Left forelimb (tissue), 1 donor: Measurements from ENCODE around the gene NCBP1.
"Not testable (repeated sequence)": the region's sequence is repeated elsewhere in the genome, so short reads cannot be mapped to it uniquely, and the experiment has no call there.

Experiments used
- DNase-seq: peaks from one replicate; pipeline ENCODE4 v3.0.0-alpha.2; 2018; ENCODE audit warnings: low spot score

Gene NCBP1

GRCh38 chr9:97675655-97676054 is 42.0 kb downstream of the NCBP1 start:
- no peak for DNase-seq

GRCh38 chr9:97682242-97682641 is 48.6 kb downstream of the NCBP1 start:
- no peak for DNase-seq

GRCh38 chr9:97688654-97689053 is 55.0 kb downstream of the NCBP1 start:
- no peak for DNase-seq

- no peak for DNase-seq
Observed at GRCh38 chr9:97689401-97690180, 56.0 kb downstream of the NCBP1 start.

GRCh38 chr9:97694769-97695168 is 61.1 kb downstream of the NCBP1 start:
- DNase-seq, result no peak

GRCh38 chr9:97695390-97695789 is 61.8 kb downstream of the NCBP1 start:
- DNase-seq, result no peak

- DNase-seq, result no peak
Observed at GRCh38 chr9:97695995-97696802, 62.6 kb downstream of the NCBP1 start.

- DNase-seq, result peak; percentile 98
Observed at GRCh38 chr9:97696803-97697601, 63.4 kb downstream of the NCBP1 start, which contains the start of gene XPA. TSS of gene XPA (minus strand) at chr9:97697340. CDS start at chr9:97697292, 48 bp downstream.

- DNase-seq, result no peak
Observed at GRCh38 chr9:97697837-97698236, 64.2 kb downstream of the NCBP1 start.

GRCh38 chr9:97698865-97699264 is 65.2 kb downstream of the NCBP1 start:
- no peak for DNase-seq

- DNase-seq, result not testable (repeated sequence)
Observed at GRCh38 chr9:97699281-97699680, 65.7 kb downstream of the NCBP1 start.

GRCh38 chr9:97699824-97700223 is 66.2 kb downstream of the NCBP1 start:
- DNase-seq, result not testable (repeated sequence)

- DNase-seq, result no peak
Observed at GRCh38 chr9:97703437-97704344, 70.1 kb downstream of the NCBP1 start.

GRCh38 chr9:97704345-97704677 is 70.7 kb downstream of the NCBP1 start:
- DNase-seq, result no peak

- DNase-seq, result no peak
Observed at GRCh38 chr9:97704851-97705250, 71.2 kb downstream of the NCBP1 start.

GRCh38 chr9:97705354-97705950 is 71.8 kb downstream of the NCBP1 start:
- DNase-seq, result no peak

- no peak for DNase-seq
Observed at GRCh38 chr9:97706246-97706645, 72.6 kb downstream of the NCBP1 start.

- no peak for DNase-seq
Observed at GRCh38 chr9:97710356-97711222, 77.0 kb downstream of the NCBP1 start.

GRCh38 chr9:97711223-97711626 is 77.6 kb downstream of the NCBP1 start:
- DNase-seq, result no peak

GRCh38 chr9:97714435-97714834 is 80.8 kb downstream of the NCBP1 start:
- no peak for DNase-seq
